ENCODE data around the gene ADRA2A.

DNA sequence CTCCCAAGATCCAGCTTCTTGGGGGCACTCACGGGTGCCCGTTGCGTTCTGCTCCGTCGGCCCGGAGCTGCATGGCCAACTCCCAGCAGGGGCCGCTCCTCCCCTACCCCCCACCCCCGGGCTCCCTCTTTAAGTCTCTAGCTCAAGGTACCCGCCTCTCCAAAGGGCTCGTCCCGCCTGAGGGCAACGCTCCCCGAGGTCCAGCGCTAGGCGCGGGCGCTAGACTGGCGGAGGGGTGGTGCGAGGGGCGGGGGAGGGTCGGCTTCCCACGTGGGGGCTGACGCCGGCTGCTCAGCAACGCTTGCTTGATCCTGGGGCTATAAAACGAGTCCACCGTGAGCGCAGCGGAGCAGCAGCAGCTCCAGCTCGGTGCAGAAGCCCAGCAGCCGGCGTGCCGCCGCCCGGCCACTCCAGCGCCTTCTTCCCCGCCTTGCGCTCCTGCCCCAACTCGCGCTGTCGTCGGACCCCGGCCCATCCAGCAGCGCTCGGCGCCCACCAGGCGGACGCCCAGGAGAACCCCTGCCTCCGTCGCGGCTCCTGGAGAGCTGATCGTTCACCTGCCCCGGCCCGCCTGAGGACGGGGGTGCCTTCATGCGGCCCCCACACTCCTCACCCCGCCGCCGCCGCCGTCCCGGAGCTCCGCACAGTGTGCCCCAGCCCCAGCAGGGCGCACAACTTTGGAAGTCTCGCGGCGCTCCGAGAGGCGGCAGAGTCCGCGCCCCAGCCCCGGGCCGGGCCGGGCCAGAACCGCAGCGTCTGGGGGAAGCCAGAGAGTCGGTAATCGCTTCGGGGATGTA, at the start of gene ADRA2A:
- TF ChIP-seq, protein P1, sequence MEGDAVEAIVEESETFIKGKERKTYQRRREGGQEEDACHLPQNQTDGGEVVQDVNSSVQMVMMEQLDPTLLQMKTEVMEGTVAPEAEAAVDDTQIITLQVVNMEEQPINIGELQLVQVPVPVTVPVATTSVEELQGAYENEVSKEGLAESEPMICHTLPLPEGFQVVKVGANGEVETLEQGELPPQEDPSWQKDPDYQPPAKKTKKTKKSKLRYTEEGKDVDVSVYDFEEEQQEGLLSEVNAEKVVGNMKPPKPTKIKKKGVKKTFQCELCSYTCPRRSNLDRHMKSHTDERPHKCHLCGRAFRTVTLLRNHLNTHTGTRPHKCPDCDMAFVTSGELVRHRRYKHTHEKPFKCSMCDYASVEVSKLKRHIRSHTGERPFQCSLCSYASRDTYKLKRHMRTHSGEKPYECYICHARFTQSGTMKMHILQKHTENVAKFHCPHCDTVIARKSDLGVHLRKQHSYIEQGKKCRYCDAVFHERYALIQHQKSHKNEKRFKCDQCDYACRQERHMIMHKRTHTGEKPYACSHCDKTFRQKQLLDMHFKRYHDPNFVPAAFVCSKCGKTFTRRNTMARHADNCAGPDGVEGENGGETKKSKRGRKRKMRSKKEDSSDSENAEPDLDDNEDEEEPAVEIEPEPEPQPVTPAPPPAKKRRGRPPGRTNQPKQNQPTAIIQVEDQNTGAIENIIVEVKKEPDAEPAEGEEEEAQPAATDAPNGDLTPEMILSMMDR (tag by site-specific recombination; IDR thresholded peaks at IDR 0.05), result no peak
- TF ChIP-seq, protein P2, sequence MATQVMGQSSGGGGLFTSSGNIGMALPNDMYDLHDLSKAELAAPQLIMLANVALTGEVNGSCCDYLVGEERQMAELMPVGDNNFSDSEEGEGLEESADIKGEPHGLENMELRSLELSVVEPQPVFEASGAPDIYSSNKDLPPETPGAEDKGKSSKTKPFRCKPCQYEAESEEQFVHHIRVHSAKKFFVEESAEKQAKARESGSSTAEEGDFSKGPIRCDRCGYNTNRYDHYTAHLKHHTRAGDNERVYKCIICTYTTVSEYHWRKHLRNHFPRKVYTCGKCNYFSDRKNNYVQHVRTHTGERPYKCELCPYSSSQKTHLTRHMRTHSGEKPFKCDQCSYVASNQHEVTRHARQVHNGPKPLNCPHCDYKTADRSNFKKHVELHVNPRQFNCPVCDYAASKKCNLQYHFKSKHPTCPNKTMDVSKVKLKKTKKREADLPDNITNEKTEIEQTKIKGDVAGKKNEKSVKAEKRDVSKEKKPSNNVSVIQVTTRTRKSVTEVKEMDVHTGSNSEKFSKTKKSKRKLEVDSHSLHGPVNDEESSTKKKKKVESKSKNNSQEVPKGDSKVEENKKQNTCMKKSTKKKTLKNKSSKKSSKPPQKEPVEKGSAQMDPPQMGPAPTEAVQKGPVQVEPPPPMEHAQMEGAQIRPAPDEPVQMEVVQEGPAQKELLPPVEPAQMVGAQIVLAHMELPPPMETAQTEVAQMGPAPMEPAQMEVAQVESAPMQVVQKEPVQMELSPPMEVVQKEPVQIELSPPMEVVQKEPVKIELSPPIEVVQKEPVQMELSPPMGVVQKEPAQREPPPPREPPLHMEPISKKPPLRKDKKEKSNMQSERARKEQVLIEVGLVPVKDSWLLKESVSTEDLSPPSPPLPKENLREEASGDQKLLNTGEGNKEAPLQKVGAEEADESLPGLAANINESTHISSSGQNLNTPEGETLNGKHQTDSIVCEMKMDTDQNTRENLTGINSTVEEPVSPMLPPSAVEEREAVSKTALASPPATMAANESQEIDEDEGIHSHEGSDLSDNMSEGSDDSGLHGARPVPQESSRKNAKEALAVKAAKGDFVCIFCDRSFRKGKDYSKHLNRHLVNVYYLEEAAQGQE (tag by site-specific recombination; IDR thresholded peaks at IDR 0.05), result no peak
- TF ChIP-seq ZNF596 (tag by site-specific recombination; IDR thresholded peaks at IDR 0.05) (no peak), ZNF747 (tag by site-specific recombination; IDR thresholded peaks at IDR 0.05) (no peak), TCF7L2 (IDR thresholded peaks at IDR 0.05; ENCODE audit: borderline replicate concordance, low read depth, low read length) (no peak), GFI1B (tag by site-specific recombination; IDR thresholded peaks at IDR 0.05) (no peak), ZNF184 (tag by site-specific recombination; IDR thresholded peaks at IDR 0.05) (no peak), ZNF416 (tag by site-specific recombination; IDR thresholded peaks at IDR 0.05) (no peak), ZNF777 (tag by site-specific recombination; IDR thresholded peaks at IDR 0.05; ENCODE audit: borderline replicate concordance) (peak; percentile 94), ZNF248 (tag by site-specific recombination; IDR thresholded peaks at IDR 0.05) (no peak), ZNF510 (tag by site-specific recombination; IDR thresholded peaks at IDR 0.05; ENCODE audit: insufficient replicate concordance) (no peak), ZNF366 (tag by site-specific recombination; conservative IDR thresholded peaks at IDR 0.05) (no peak; the same call in 1 of the 2 replicates)
- TF ChIP-seq, protein P3, sequence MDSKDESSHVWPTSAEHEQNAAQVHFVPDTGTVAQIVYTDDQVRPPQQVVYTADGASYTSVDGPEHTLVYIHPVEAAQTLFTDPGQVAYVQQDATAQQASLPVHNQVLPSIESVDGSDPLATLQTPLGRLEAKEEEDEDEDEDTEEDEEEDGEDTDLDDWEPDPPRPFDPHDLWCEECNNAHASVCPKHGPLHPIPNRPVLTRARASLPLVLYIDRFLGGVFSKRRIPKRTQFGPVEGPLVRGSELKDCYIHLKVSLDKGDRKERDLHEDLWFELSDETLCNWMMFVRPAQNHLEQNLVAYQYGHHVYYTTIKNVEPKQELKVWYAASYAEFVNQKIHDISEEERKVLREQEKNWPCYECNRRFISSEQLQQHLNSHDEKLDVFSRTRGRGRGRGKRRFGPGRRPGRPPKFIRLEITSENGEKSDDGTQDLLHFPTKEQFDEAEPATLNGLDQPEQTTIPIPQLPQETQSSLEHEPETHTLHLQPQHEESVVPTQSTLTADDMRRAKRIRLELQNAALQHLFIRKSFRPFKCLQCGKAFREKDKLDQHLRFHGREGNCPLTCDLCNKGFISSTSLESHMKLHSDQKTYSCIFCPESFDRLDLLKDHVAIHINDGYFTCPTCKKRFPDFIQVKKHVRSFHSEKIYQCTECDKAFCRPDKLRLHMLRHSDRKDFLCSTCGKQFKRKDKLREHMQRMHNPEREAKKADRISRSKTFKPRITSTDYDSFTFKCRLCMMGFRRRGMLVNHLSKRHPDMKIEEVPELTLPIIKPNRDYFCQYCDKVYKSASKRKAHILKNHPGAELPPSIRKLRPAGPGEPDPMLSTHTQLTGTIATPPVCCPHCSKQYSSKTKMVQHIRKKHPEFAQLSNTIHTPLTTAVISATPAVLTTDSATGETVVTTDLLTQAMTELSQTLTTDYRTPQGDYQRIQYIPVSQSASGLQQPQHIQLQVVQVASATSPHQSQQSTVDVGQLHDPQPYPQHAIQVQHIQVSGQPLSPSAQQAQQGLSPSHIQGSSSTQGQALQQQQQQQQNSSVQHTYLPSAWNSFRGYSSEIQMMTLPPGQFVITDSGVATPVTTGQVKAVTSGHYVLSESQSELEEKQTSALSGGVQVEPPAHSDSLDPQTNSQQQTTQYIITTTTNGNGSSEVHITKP (tag by site-specific recombination; IDR thresholded peaks at IDR 0.05), result peak; percentile 75; the same call in 1 of the 2 replicates

Measured in HEK293 (cell line).